HFF-Myc (cell line): ENCODE data around the gene GRID1.

Source experiments
- DNase-seq: peaks from one replicate; pipeline ENCODE4 v3.0.0-alpha.2; 2011; ENCODE audit warnings: low read depth; ENCODE audit errors: extremely low read depth
- H3K4me3 ChIP-seq: replicated peaks from 2 replicates; pipeline ENCODE4 v1.5.1; 2011; ENCODE audit warnings: low read depth, mild to moderate bottlenecking, control low read depth, low read length
- CTCF ChIP-seq: IDR thresholded peaks from 2 replicates; pipeline ENCODE4 v1.5.1; 2012; ENCODE audit warnings: mild to moderate bottlenecking, low read depth, low read length, control low read depth; ENCODE audit errors: missing control alignments

The GRID1 gene

GRCh38 chr10:85617751-85618546 lies 748.6 kb downstream of the GRID1 start:
- no peak for TF ChIP-seq CTCF
- H3K4me3 ChIP-seq: no peak overlapping the region
- DNase-seq: no peak

GRCh38 chr10:85615556-85615955 lies 751.0 kb downstream of the GRID1 start:
- H3K4me3 ChIP-seq: no peak overlapping the region
- no peak for TF ChIP-seq CTCF
- DNase-seq: no peak

- H3K4me3 ChIP-seq: no peak overlapping the region
- TF ChIP-seq CTCF: no peak
- DNase-seq: no peak
These were observed 751.6 kb downstream of the GRID1 start for GRCh38 chr10:85614981-85615380.

- H3K4me3 ChIP-seq: no peak overlapping the region
- DNase-seq: no peak
- TF ChIP-seq CTCF: no peak
These were observed 752.0 kb downstream of the GRID1 start for GRCh38 chr10:85614566-85614965.

GRCh38 chr10:85613391-85613790 lies 753.2 kb downstream of the GRID1 start:
- TF ChIP-seq CTCF: no peak
- DNase-seq: no peak
- no peak overlapping the region for H3K4me3 ChIP-seq

GRCh38 chr10:85612833-85613232 lies 753.8 kb downstream of the GRID1 start:
- TF ChIP-seq CTCF: no peak

GRCh38 chr10:85612378-85612775 lies 754.2 kb downstream of the GRID1 start:
- no peak for TF ChIP-seq CTCF
- DNase-seq: no peak
- H3K4me3 ChIP-seq: no peak overlapping the region

More at GRCh38 chr10:85612833-85613232, 753.8 kb downstream of the GRID1 start:
- H3K4me3 ChIP-seq: no peak overlapping the region
- DNase-seq: no peak
